ENCODE data around the gene CAGE1. TPM values are rescaled to one million over a fixed set of nuclear protein-coding genes. Genes with fewer than 3 reads are reported as not detected.
A peak's percentile ranks its signal among the peaks of the same experiment; 100 is the strongest.
"Not testable (repeated sequence)": the region's sequence is repeated elsewhere in the genome, so short reads cannot be mapped to it uniquely, and the experiment has no call there.

The CAGE1 gene
- total RNA-seq, 2 experiments from 2014 or later, result 0.07 to 0.09 TPM

GRCh38 chr6:7334685-7335084 is 54.9 kb downstream of the CAGE1 start:
- no peaks in the 10 kb centered on the region for H3K27me3 Mint-ChIP-seq
- intact Hi-C loops (cut with DNase I, micrococcal nuclease), result no loop called here
- DNase-seq (no peak), ATAC-seq (no peak)
- POLR2A ChIA-PET, result no interaction called here
- CTCF ChIA-PET, result interaction anchor here (0.5 kb wide), 1 partner anchor 60 kb away, joined by 3 read pairs; no protein-coding TSS in a partner anchor
- H3K9me3 Mint-ChIP-seq (ENCODE audit: low read depth), result no peaks in the 10 kb centered on the region
- H3K4me3 Mint-ChIP-seq, result no peak overlapping the region
- no peaks in the 10 kb centered on the region for H3K4me1 Mint-ChIP-seq
- H3K36me3 Mint-ChIP-seq (ENCODE audit: low read depth), result no peaks in the 10 kb centered on the region
- H3K27ac Mint-ChIP-seq, result no peak overlapping the region

DNA sequence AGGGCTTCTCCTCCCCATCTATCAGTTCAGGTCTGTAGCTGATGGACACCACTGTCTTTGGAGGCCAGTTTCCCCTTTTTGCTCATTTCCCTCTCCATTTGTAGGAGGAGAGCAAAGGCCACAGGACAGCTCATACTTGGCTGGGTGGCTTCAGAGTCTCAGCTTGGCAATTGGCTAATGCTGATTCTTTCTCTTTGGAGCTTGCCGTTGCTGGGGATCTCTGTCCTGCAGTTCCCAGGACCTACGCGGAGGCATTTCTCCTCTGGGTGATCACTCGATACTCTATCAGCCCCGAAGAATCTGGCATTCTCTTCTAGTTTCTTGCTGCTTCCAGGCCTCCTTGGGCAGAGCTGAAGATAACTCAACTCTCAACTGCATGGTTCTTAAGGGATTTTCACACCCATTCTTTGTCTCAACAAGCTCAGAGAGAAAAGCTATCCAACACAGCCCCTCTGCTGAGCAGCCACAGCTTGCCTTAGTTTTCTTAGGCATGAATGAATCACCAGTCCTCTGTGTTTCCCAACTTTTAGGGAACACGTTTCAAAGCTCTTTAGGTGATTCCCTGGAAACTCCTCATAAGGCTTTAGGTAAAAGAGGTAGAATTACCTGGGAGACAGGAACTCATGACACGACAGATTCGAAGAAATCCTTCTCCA is 57.3 kb downstream of the CAGE1 start:
- no peak overlapping the region for H3K27ac Mint-ChIP-seq
- ChIA-PET POLR2A (interaction anchor here (0.6 kb wide), 2 partner anchors 97 to 136 kb away, joined by 4 to 9 read pairs; no protein-coding TSS in a partner anchor), CTCF (interaction anchor here (0.6 to 1.4 kb wide), 4 partner anchors 20 to 57 kb away, joined by 3 to 4 read pairs (median 3); no protein-coding TSS in a partner anchor)
- H3K4me1 Mint-ChIP-seq, result no peaks in the 10 kb centered on the region
- no peaks in the 10 kb centered on the region for H3K9me3 Mint-ChIP-seq (ENCODE audit: low read depth)
- H3K36me3 Mint-ChIP-seq (ENCODE audit: low read depth), result no peaks in the 10 kb centered on the region
- ATAC-seq (no peak), DNase-seq (no peak)
- peaks cover 4% of the 10 kb centered on the region for H3K27me3 Mint-ChIP-seq
- intact Hi-C loops (cut with DNase I, micrococcal nuclease), result no loop called here
- no peak overlapping the region for H3K4me3 Mint-ChIP-seq

DNA sequence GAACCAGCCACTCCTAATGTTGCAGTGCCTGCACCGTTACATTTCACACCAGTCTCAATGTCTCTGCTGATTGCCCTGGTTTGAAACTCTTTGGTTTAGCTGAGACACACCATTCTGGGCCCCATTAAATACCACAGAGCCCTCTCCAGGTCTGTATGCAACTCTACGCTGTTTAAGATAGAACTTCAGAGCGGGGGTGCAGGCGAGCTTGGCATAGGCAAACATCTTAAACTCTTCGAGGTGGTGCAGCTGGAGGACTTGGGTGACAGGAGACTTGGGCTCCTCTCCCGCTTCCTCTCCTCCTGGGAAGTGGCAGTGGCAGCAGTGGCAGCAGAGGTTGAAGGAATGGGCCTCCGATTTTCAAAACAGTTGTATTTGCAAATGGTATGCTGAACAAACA is 58.1 kb downstream of the CAGE1 start:
- CTCF ChIA-PET, result interaction anchor here (0.6 to 1.4 kb wide), 3 partner anchors 32 to 284 kb away, joined by 3 to 4 read pairs (median 3); no protein-coding TSS in a partner anchor
- intact Hi-C loops (cut with DNase I, micrococcal nuclease), result no loop called here
- Mint-ChIP-seq H3K9me3 (ENCODE audit: low read depth) (no peaks in the 10 kb centered on the region), H3K27ac (no peak overlapping the region), H3K27me3 (peaks cover 4% of the 10 kb centered on the region), H3K4me3 (no peak overlapping the region), H3K4me1 (no peaks in the 10 kb centered on the region), H3K36me3 (ENCODE audit: low read depth) (no peaks in the 10 kb centered on the region)
- POLR2A ChIA-PET, result interaction anchor here (0.6 kb wide), 1 partner anchor 98 kb away, joined by 9 read pairs; no protein-coding TSS in a partner anchor
- ATAC-seq, result no peak
- no peak for DNase-seq

- no peaks in the 10 kb centered on the region for H3K36me3 Mint-ChIP-seq (ENCODE audit: low read depth)
- CTCF ChIA-PET, result interaction anchor here (1.1 to 1.5 kb wide), 2 partner anchors 13 to 48 kb away, joined by 3 read pairs; no protein-coding TSS in a partner anchor
Measured at GRCh38 chr6:7328243-7328642, 61.3 kb downstream of the CAGE1 start.

GRCh38 chr6:7325750-7326149 is 63.8 kb downstream of the CAGE1 start:
- ChIA-PET POLR2A (no interaction called here), CTCF (interaction anchor here (0.8 to 1.7 kb wide), 2 partner anchors 50 to 64 kb away, joined by 3 to 5 read pairs; partner anchors contain the start of genes CAGE1 and RIOK1)
- DNase-seq, result no peak
- no peak overlapping the region for H3K4me3 Mint-ChIP-seq
- H3K36me3 Mint-ChIP-seq (ENCODE audit: low read depth), result no peaks in the 10 kb centered on the region
- H3K4me1 Mint-ChIP-seq, result no peaks in the 10 kb centered on the region
- intact Hi-C loops (cut with DNase I, micrococcal nuclease), result no loop called here
- H3K9me3 Mint-ChIP-seq (ENCODE audit: low read depth), result no peaks in the 10 kb centered on the region
- no peak overlapping the region for H3K27ac Mint-ChIP-seq
- no peak for ATAC-seq
- peaks cover 12% of the 10 kb centered on the region for H3K27me3 Mint-ChIP-seq

More at GRCh38 chr6:7328243-7328642, 61.3 kb downstream of the CAGE1 start:
- no peaks in the 10 kb centered on the region for H3K9me3 Mint-ChIP-seq (ENCODE audit: low read depth)
- POLR2A ChIA-PET, result no interaction called here
- peak; percentile 47 for ATAC-seq
- intact Hi-C loops (cut with DNase I, micrococcal nuclease), result no loop called here
- no peak for DNase-seq
- H3K27ac Mint-ChIP-seq, result no peak overlapping the region
- H3K4me3 Mint-ChIP-seq, result no peak overlapping the region
- H3K27me3 Mint-ChIP-seq, result peaks cover 12% of the 10 kb centered on the region
- no peaks in the 10 kb centered on the region for H3K4me1 Mint-ChIP-seq

DNA sequence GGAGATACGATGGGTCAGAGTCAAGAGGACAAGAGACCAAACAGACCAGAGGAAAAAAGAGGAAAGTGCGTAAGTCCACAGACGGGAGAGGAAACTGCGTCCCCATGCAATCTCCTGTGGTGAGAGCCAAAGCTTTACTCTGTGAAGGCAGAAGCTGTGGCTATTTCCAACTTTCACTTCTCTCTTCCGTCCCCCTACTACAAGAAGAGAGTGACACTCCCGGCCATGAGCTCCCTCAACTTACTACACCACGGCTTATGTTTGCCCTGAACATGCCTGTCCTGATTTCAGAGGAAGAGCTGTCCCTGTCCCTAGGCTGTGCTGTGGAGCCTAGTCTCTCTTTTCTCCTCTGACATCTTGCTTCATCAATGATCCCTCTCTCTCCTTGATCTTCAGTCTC is 65.0 kb downstream of the CAGE1 start:
- H3K9me3 Mint-ChIP-seq (ENCODE audit: low read depth), result no peaks in the 10 kb centered on the region
- peaks cover 12% of the 10 kb centered on the region for H3K27me3 Mint-ChIP-seq
- ChIA-PET POLR2A (interaction anchor here (0.5 kb wide), 1 partner anchor 1218 kb away, joined by 8 read pairs; no protein-coding TSS in a partner anchor), CTCF (interaction anchor here (0.6 to 1.7 kb wide), 3 partner anchors 9 to 1152 kb away, joined by 3 to 5 read pairs (median 3); no protein-coding TSS in a partner anchor)
- no peak for DNase-seq
- intact Hi-C loops (cut with DNase I, micrococcal nuclease), result no loop called here
- H3K36me3 Mint-ChIP-seq (ENCODE audit: low read depth), result no peaks in the 10 kb centered on the region
- ATAC-seq, result no peak
- no peak overlapping the region for H3K27ac Mint-ChIP-seq
- H3K4me1 Mint-ChIP-seq, result no peaks in the 10 kb centered on the region
- no peak overlapping the region for H3K4me3 Mint-ChIP-seq

DNA sequence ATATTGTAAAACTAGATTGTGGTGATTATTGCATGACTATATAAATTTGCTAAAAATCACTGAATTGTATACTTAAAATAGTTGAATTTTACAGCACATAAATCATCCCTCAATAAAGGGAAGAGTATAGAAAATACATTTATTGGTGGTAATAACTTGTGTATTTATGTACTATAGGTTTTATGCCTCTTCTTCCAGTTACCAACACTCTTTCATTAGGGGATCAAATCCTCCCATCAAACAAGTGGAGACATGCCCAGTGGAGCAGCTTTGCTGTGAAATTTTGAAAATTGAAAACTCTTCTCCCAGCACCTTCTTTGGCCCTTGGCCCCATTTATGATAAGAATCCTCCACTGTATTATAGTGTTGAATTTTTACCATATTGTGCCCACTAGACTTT is 66.5 kb downstream of the CAGE1 start:
- intact Hi-C loops (cut with DNase I, micrococcal nuclease), result no loop called here
- peaks cover 8% of the 10 kb centered on the region for H3K27me3 Mint-ChIP-seq
- no peaks in the 10 kb centered on the region for H3K4me1 Mint-ChIP-seq
- CTCF ChIA-PET, result no interaction called here
- no peaks in the 10 kb centered on the region for H3K9me3 Mint-ChIP-seq (ENCODE audit: low read depth)
- H3K36me3 Mint-ChIP-seq (ENCODE audit: low read depth), result no peaks in the 10 kb centered on the region
- ATAC-seq, result no peak
- no peak overlapping the region for H3K4me3 Mint-ChIP-seq
- no peak for DNase-seq
- H3K27ac Mint-ChIP-seq, result no peak overlapping the region
- POLR2A ChIA-PET, result no interaction called here

- not testable (repeated sequence) for ATAC-seq
Measured at GRCh38 chr6:7321866-7322265, 67.7 kb downstream of the CAGE1 start.

DNA sequence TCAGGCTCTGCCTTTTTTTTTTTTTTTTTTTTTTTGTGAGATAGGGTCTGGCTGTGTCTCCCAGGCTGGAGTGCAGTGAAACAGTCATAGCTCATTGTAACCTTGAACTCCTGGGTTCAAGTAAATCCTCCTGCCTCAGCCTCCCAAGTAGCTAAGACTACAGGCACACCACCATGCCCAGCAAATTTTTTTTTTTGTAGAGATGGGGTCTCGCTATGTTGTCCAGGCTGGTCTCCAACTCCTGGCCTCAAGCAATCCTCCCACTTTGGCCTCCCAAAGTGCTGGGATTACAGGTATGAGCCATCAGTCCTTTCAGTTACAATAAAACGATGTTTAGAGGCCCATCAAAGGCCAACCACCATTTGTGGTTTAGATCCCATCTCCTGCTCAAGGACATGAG is 70.1 kb downstream of the CAGE1 start:
- CTCF ChIA-PET; H3K9me3 Mint-ChIP-seq (ENCODE audit: low read depth); ATAC-seq; H3K4me3 Mint-ChIP-seq; H3K27me3 Mint-ChIP-seq; H3K4me1 Mint-ChIP-seq; POLR2A ChIA-PET; H3K36me3 Mint-ChIP-seq (ENCODE audit: low read depth); DNase-seq; H3K27ac Mint-ChIP-seq: not testable (repeated sequence)
- intact Hi-C loops (cut with DNase I, micrococcal nuclease), result loop anchor here in 1 of 2 experiments (10.0 kb wide), 1 partner anchor 745 kb away; the partner anchor contains the start of gene BLOC1S5

More at GRCh38 chr6:7321866-7322265, 67.7 kb downstream of the CAGE1 start:
- H3K36me3 Mint-ChIP-seq (ENCODE audit: low read depth); H3K4me3 Mint-ChIP-seq; DNase-seq; intact Hi-C loops (cut with DNase I, micrococcal nuclease); H3K27ac Mint-ChIP-seq; H3K4me1 Mint-ChIP-seq; H3K27me3 Mint-ChIP-seq; POLR2A ChIA-PET; H3K9me3 Mint-ChIP-seq (ENCODE audit: low read depth): not testable (repeated sequence)
- CTCF ChIA-PET, result interaction anchor here (0.6 kb wide), 1 partner anchor 68 kb away, joined by 3 read pairs; the partner anchor contains the start of gene RIOK1

- no peaks in the 10 kb centered on the region for H3K36me3 Mint-ChIP-seq (ENCODE audit: low read depth)
- no peaks in the 10 kb centered on the region for H3K27me3 Mint-ChIP-seq
- no peak overlapping the region for H3K4me3 Mint-ChIP-seq
- no peak overlapping the region for H3K27ac Mint-ChIP-seq
- ATAC-seq (no peak), DNase-seq (no peak)
- H3K4me1 Mint-ChIP-seq, result peaks cover 13% of the 10 kb centered on the region
- POLR2A ChIA-PET, result no interaction called here
- CTCF ChIA-PET, result no interaction called here
- intact Hi-C loops (cut with DNase I, micrococcal nuclease), result loop anchor here in 1 of 2 experiments (10.0 kb wide), 1 partner anchor 747 kb away; the partner anchor contains the start of gene BLOC1S5
- H3K9me3 Mint-ChIP-seq (ENCODE audit: low read depth), result no peaks in the 10 kb centered on the region
Measured at GRCh38 chr6:7317538-7317937, 72.0 kb downstream of the CAGE1 start.

- H3K36me3 Mint-ChIP-seq (ENCODE audit: low read depth), result peaks cover 5% of the 10 kb centered on the region
- ATAC-seq (no peak), DNase-seq (no peak)
- ChIA-PET CTCF (no interaction called here), POLR2A (interaction anchor here (2.6 kb wide), 1 partner anchor 73 kb away, joined by 8 read pairs; the partner anchor contains the start of genes CAGE1 and RIOK1)
- intact Hi-C loops (cut with DNase I, micrococcal nuclease), result loop anchor here in 1 of 2 experiments (10.0 kb wide), 1 partner anchor 748 kb away; the partner anchor contains the start of gene BLOC1S5
- H3K27me3 Mint-ChIP-seq, result no peaks in the 10 kb centered on the region
- no peaks in the 10 kb centered on the region for H3K9me3 Mint-ChIP-seq (ENCODE audit: low read depth)
- H3K4me1 Mint-ChIP-seq, result peaks cover 13% of the 10 kb centered on the region
- H3K4me3 Mint-ChIP-seq, result no peak overlapping the region
- no peak overlapping the region for H3K27ac Mint-ChIP-seq
Measured at GRCh38 chr6:7316658-7317533, 72.6 kb downstream of the CAGE1 start.

All from activated CD4-positive, alpha-beta T cell treated with anti-CD3 and anti-CD28 coated beads for 36 hours (primary cell).